Hepatocyte (in vitro differentiated cells): ENCODE results near the gene PLA2G4D.

Source experiments
- EZH2phosphoT487 ChIP-seq: fragments of 200-600 bp; sonication (generic); IDR thresholded peaks from one replicate; pipeline ENCODE4 v1.6.1; 2018; ENCODE audit warnings: antibody characterized with exemption, mild to moderate bottlenecking, low read depth, moderate library complexity; ENCODE audit not compliant: unreplicated experiment, severe bottlenecking
- TF ChIP-seq, protein P1 (sequence below): fragments of 200-600 bp; sonication (generic); IDR thresholded peaks from 2 replicates; pipeline ENCODE4 v1.5.1; 2016; ENCODE audit warnings: antibody characterized with exemption, mild to moderate bottlenecking; ENCODE audit not compliant: poor library complexity

DNA sequence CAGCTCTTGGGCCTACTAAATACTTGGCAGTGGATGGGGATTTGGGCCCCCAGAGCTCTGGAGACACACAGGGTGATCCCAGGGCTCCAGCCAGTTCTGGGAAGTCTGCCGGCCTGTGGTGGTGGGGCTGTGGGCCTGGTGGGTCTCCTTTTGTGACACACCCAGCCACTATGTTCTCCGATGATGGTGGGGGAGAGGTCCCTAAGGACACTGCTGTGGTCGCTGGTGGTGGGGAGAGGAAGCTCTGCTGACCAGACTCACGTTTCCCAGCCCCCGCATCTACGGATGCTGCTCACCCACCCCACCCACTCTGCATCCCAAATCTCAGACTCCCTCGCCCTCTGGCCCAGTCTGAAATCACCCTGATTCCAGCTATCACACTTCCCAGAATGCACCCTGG, 396 bp downstream of the PLA2G4D start:
- TF ChIP-seq, protein P1, sequence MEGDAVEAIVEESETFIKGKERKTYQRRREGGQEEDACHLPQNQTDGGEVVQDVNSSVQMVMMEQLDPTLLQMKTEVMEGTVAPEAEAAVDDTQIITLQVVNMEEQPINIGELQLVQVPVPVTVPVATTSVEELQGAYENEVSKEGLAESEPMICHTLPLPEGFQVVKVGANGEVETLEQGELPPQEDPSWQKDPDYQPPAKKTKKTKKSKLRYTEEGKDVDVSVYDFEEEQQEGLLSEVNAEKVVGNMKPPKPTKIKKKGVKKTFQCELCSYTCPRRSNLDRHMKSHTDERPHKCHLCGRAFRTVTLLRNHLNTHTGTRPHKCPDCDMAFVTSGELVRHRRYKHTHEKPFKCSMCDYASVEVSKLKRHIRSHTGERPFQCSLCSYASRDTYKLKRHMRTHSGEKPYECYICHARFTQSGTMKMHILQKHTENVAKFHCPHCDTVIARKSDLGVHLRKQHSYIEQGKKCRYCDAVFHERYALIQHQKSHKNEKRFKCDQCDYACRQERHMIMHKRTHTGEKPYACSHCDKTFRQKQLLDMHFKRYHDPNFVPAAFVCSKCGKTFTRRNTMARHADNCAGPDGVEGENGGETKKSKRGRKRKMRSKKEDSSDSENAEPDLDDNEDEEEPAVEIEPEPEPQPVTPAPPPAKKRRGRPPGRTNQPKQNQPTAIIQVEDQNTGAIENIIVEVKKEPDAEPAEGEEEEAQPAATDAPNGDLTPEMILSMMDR = no peak
- TF ChIP-seq EZH2phosphoT487 = no peak
